ENCODE data around the gene CLEC10A. TPM values are rescaled to one million over a fixed set of nuclear protein-coding genes. Genes with fewer than 3 reads are reported as not detected.
A peak's percentile ranks its signal among the peaks of the same experiment; 100 is the strongest.
"Not testable (repeated sequence)": the region's sequence is repeated elsewhere in the genome, so short reads cannot be mapped to it uniquely, and the experiment has no call there.

Gene CLEC10A
- total RNA-seq, 2 experiments from 2014 or later = not detected

GRCh38 chr17:7067198-7067597 is 12.9 kb downstream of the CLEC10A start:
- no peak overlapping the region for H3K4me3 Mint-ChIP-seq
- no peaks in the 10 kb centered on the region for H3K27me3 Mint-ChIP-seq
- peaks cover 6% of the 10 kb centered on the region for H3K36me3 Mint-ChIP-seq
- DNase-seq = no peak
- H3K4me1 Mint-ChIP-seq = no peaks in the 10 kb centered on the region
- H3K27ac Mint-ChIP-seq = no peak overlapping the region
- H3K9me3 Mint-ChIP-seq = peaks cover 12% of the 10 kb centered on the region

DNA sequence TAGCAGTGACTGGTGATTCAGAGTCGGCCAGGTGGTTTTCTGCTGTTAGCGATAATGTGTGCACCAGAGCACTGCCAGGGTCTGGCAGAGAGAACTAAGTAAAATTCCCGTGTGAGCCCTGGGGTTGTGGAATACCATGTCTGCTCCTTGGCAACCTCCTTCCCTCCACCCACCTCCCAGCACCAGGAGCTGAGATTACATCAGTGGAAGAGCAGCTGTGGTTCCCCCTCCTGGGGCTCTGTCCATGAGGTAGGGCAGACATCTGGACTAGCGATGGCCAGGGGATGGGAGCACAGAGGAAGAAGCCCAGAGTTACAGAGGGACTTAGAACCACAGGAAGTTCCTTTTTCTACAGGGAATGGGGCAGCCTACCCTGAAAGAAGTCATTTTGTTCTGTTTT is 15.8 kb downstream of the CLEC10A start:
- peaks cover 11% of the 10 kb centered on the region for H3K9me3 Mint-ChIP-seq
- H3K27me3 Mint-ChIP-seq = no peaks in the 10 kb centered on the region
- H3K36me3 Mint-ChIP-seq = peaks cover 6% of the 10 kb centered on the region
- H3K4me3 Mint-ChIP-seq = no peak overlapping the region
- peaks cover 13% of the 10 kb centered on the region for H3K4me1 Mint-ChIP-seq
- DNase-seq = no peak
- H3K27ac Mint-ChIP-seq = no peak overlapping the region

- DNase-seq = no peak
- H3K4me1 Mint-ChIP-seq = peaks cover 18% of the 10 kb centered on the region
- H3K9me3 Mint-ChIP-seq = peaks cover 5% of the 10 kb centered on the region
- no peak overlapping the region for H3K27ac Mint-ChIP-seq
- no peak overlapping the region for H3K4me3 Mint-ChIP-seq
- no peaks in the 10 kb centered on the region for H3K27me3 Mint-ChIP-seq
- H3K36me3 Mint-ChIP-seq = peaks cover 5% of the 10 kb centered on the region
Observed at GRCh38 chr17:7063518-7064094, 16.4 kb downstream of the CLEC10A start.

GRCh38 chr17:7060165-7060891 is 19.7 kb downstream of the CLEC10A start:
- no peak for DNase-seq
- H3K4me3 Mint-ChIP-seq = no peak overlapping the region
- H3K4me1 Mint-ChIP-seq = peaks cover 18% of the 10 kb centered on the region
- no peaks in the 10 kb centered on the region for H3K9me3 Mint-ChIP-seq
- H3K36me3 Mint-ChIP-seq = no peaks in the 10 kb centered on the region
- no peaks in the 10 kb centered on the region for H3K27me3 Mint-ChIP-seq
- peak overlapping the region; percentile 66 for H3K27ac Mint-ChIP-seq

DNA sequence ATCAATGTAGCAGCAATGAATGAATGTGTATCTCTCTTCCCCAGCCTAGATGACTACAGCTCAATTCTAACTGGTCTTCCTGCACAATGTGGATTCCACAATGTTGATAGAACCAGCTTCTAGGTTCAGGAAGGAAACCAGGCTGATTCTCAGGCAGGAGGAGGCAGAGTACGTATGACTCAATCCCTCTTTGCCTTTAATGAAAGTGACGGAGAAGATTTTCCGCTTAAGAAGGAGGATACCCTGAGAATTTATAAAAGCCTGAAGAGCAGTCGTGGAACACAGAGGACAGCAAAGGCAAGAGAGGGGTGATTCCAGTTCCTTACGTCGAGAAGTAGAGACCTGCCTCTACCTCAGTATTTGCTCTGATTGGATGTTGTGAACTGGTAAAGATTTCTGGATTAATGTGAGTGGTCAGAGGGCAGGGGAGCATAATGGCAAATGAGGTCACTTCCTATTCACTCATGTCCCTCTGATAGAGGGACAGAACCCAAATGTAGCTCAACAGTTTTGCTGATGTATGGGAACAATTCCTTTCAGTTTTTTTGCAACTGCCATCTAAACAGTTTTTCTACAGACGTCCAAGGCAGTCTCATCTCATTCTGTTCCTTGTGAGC is 21.1 kb downstream of the CLEC10A start:
- no peak overlapping the region for H3K27ac Mint-ChIP-seq
- H3K36me3 Mint-ChIP-seq = no peaks in the 10 kb centered on the region
- H3K9me3 Mint-ChIP-seq = no peaks in the 10 kb centered on the region
- H3K4me3 Mint-ChIP-seq = no peak overlapping the region
- peaks cover 18% of the 10 kb centered on the region for H3K4me1 Mint-ChIP-seq
- no peak for DNase-seq
- H3K27me3 Mint-ChIP-seq = no peaks in the 10 kb centered on the region

GRCh38 chr17:7056386-7056785 is 23.7 kb downstream of the CLEC10A start:
- no peaks in the 10 kb centered on the region for H3K36me3 Mint-ChIP-seq
- no peaks in the 10 kb centered on the region for H3K9me3 Mint-ChIP-seq
- peaks cover 17% of the 10 kb centered on the region for H3K4me1 Mint-ChIP-seq
- no peak overlapping the region for H3K4me3 Mint-ChIP-seq
- DNase-seq = no peak
- no peaks in the 10 kb centered on the region for H3K27me3 Mint-ChIP-seq
- no peak overlapping the region for H3K27ac Mint-ChIP-seq

- not testable (repeated sequence) for H3K4me3 Mint-ChIP-seq, H3K36me3 Mint-ChIP-seq, H3K27ac Mint-ChIP-seq, H3K27me3 Mint-ChIP-seq, DNase-seq, H3K9me3 Mint-ChIP-seq
- H3K4me1 Mint-ChIP-seq = peaks cover 11% of the 10 kb centered on the region
Observed at GRCh38 chr17:7050583-7050982, 29.5 kb downstream of the CLEC10A start.

- Mint-ChIP-seq H3K4me3 (no peak overlapping the region), H3K4me1 (peaks cover 11% of the 10 kb centered on the region), H3K9me3 (no peaks in the 10 kb centered on the region), H3K36me3 (no peaks in the 10 kb centered on the region), H3K27me3 (no peaks in the 10 kb centered on the region), H3K27ac (no peak overlapping the region)
- no peak for DNase-seq
Observed at GRCh38 chr17:7048968-7049367, 31.1 kb downstream of the CLEC10A start.

GRCh38 chr17:7047566-7047965 is 32.5 kb downstream of the CLEC10A start:
- H3K9me3 Mint-ChIP-seq = no peaks in the 10 kb centered on the region
- no peak overlapping the region for H3K27ac Mint-ChIP-seq
- no peak for DNase-seq

GRCh38 chr17:7046725-7047397 is 33.2 kb downstream of the CLEC10A start:
- H3K27me3 Mint-ChIP-seq, H3K9me3 Mint-ChIP-seq, H3K36me3 Mint-ChIP-seq: not testable (repeated sequence)
- peak; percentile 68 for DNase-seq
- Mint-ChIP-seq H3K4me3 (peak overlapping the region; percentile 73), H3K4me1 (peaks cover 19% of the 10 kb centered on the region), H3K27ac (peak overlapping the region; percentile 32)

More at GRCh38 chr17:7047566-7047965, 32.5 kb downstream of the CLEC10A start:
- Mint-ChIP-seq H3K4me3 (no peak overlapping the region), H3K27me3 (no peaks in the 10 kb centered on the region), H3K4me1 (peaks cover 14% of the 10 kb centered on the region), H3K36me3 (no peaks in the 10 kb centered on the region)

DNA sequence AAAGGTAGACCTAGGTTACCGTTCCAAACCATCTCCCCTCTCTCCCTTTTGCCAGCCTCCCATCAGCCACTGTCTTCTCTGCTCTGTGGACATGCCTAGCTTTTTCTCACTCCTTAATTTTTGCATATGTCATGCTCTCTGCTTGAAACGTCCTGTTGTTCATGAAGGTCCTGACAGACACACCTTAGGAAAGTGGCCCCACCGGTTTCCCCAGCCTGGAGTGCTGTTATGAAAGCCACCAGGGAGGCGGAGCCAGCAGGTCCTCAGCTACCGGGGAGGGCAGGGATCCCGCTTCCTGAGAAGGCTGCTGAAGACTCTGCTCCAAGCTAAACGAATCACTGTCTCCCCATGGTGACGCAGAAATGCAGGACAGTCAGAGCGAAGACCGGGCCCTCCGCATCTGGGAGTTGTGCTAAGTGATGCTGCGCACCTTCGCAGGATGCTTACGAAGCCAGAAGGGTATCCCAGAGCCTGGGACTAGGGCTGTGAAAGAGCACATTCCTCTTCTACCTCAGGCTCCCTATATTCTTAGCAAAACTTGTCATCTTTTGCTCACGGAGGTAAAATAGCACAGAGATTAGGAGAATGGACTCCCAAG is 33.8 kb downstream of the CLEC10A start:
- DNase-seq = peak; percentile 27
- peaks cover 23% of the 10 kb centered on the region for H3K4me1 Mint-ChIP-seq
- peak overlapping the region; percentile 73 for H3K4me3 Mint-ChIP-seq
- no peaks in the 10 kb centered on the region for H3K36me3 Mint-ChIP-seq
- H3K27me3 Mint-ChIP-seq = no peaks in the 10 kb centered on the region
- H3K9me3 Mint-ChIP-seq = no peaks in the 10 kb centered on the region
- H3K27ac Mint-ChIP-seq = no peak overlapping the region

DNA sequence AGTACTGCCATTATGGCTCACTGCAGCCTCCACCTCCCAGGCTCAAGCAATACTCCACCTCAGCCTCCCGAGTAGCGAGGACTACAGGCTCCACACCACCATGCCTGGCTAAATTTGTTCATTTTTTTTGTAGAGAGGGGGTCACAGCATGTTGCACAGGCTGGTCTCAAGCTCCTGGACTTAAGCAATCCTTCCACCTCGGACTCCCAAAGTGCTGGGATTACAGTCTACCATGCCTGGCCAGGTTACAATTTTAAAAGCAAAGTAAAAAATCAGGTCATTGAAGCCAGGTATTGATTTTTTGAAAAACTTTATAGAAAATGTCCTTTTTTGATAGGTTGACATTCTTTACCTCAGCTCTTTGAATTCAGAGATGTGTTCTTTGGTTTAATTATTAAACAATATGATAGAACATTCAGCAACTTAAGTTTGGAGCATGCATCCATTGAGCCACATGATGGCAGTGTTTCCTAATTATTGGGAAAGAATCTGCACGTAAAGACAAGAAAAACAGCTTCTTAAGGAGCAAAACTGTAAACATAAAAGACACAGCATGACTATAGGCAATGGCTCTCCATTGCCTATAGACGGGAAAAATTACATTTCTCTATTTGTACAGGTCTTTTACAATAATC is 34.4 kb downstream of the CLEC10A start:
- DNase-seq = peak; percentile 21
- Mint-ChIP-seq H3K27me3 (no peaks in the 10 kb centered on the region), H3K27ac (no peak overlapping the region), H3K4me3 (peak overlapping the region; percentile 73), H3K4me1 (peaks cover 23% of the 10 kb centered on the region), H3K36me3 (no peaks in the 10 kb centered on the region), H3K9me3 (no peaks in the 10 kb centered on the region)

- peak; percentile 26 for DNase-seq
- Mint-ChIP-seq H3K27ac (peak within 1 kb of the TSS; percentile 84), H3K4me1 (peaks cover 23% of the 10 kb centered on the region), H3K9me3 (no peaks in the 10 kb centered on the region), H3K4me3 (peak within 1 kb of the TSS; percentile 79), H3K36me3 (no peaks in the 10 kb centered on the region), H3K27me3 (no peaks in the 10 kb centered on the region)
Observed at GRCh38 chr17:7043497-7044198, 36.4 kb downstream of the CLEC10A start, which contains the start of gene SLC16A11. TSS of gene SLC16A11 (minus strand) at chr17:7044092. CDS start at chr17:7043513, 579 bp downstream.

GRCh38 chr17:7043182-7043496 is 36.9 kb downstream of the CLEC10A start:
- H3K4me3 Mint-ChIP-seq = peak overlapping the region; percentile 79
- H3K4me1 Mint-ChIP-seq = peaks cover 28% of the 10 kb centered on the region
- no peaks in the 10 kb centered on the region for H3K27me3 Mint-ChIP-seq
- peak overlapping the region; percentile 84 for H3K27ac Mint-ChIP-seq
- no peaks in the 10 kb centered on the region for H3K36me3 Mint-ChIP-seq
- no peaks in the 10 kb centered on the region for H3K9me3 Mint-ChIP-seq
- peak; percentile 17 for DNase-seq
